ENCODE results near the gene ST3GAL4. TPM values are rescaled to one million over a fixed set of nuclear protein-coding genes. Genes with fewer than 3 reads are reported as not detected.
"Not testable (repeated sequence)": the region's sequence is repeated elsewhere in the genome, so short reads cannot be mapped to it uniquely, and the experiment has no call there.

The ST3GAL4 gene
- total RNA-seq, 1 donor from 2014 or later, result 45.1 TPM

GRCh38 chr11:126368336-126369119, 13.0 kb downstream of the ST3GAL4 start:
- ATAC-seq; intact Hi-C loops (cut with DNase I): not testable (repeated sequence)
- DNase-seq (ENCODE audit: missing footprints), result peak; percentile 63

GRCh38 chr11:126370016-126370415, 14.5 kb downstream of the ST3GAL4 start:
- no peak for ATAC-seq
- intact Hi-C loops (cut with DNase I), result no loop called here
- no peak for DNase-seq (ENCODE audit: missing footprints)

- ATAC-seq, result no peak
- peak; percentile 13 for DNase-seq (ENCODE audit: missing footprints)
- intact Hi-C loops (cut with DNase I), result no loop called here
These were observed 16.1 kb downstream of the ST3GAL4 start for GRCh38 chr11:126371595-126371994.

GRCh38 chr11:126373389-126374066, 18.0 kb downstream of the ST3GAL4 start:
- intact Hi-C loops (cut with DNase I); DNase-seq (ENCODE audit: missing footprints): not testable (repeated sequence)

GRCh38 chr11:126374562-126375300, 19.2 kb downstream of the ST3GAL4 start:
- ATAC-seq, result peak; percentile 87
- intact Hi-C loops (cut with DNase I); DNase-seq (ENCODE audit: missing footprints): not testable (repeated sequence)

More at GRCh38 chr11:126373389-126374066, 18.0 kb downstream of the ST3GAL4 start:
- peak; percentile 63 for ATAC-seq

- intact Hi-C loops (cut with DNase I), result loop anchor here (1.0 kb wide), 1 partner anchor 9 kb away; no protein-coding TSS in a partner anchor
These were observed 20.2 kb downstream of the ST3GAL4 start for GRCh38 chr11:126375726-126376125.

GRCh38 chr11:126378763-126379162, 23.3 kb downstream of the ST3GAL4 start:
- DNase-seq (ENCODE audit: missing footprints) (no peak), ATAC-seq (no peak)
- intact Hi-C loops (cut with DNase I), result no loop called here

More at GRCh38 chr11:126375726-126376125, 20.2 kb downstream of the ST3GAL4 start:
- no peak for DNase-seq (ENCODE audit: missing footprints)
- ATAC-seq, result no peak

GRCh38 chr11:126380909-126381308, 25.4 kb downstream of the ST3GAL4 start:
- DNase-seq (ENCODE audit: missing footprints), result no peak
- intact Hi-C loops (cut with DNase I), result no loop called here

GRCh38 chr11:126381960-126382359, 26.5 kb downstream of the ST3GAL4 start:
- DNase-seq (ENCODE audit: missing footprints); intact Hi-C loops (cut with DNase I); ATAC-seq: not testable (repeated sequence)

More at GRCh38 chr11:126380909-126381308, 25.4 kb downstream of the ST3GAL4 start:
- ATAC-seq, result no peak

- ATAC-seq; intact Hi-C loops (cut with DNase I): not testable (repeated sequence)
These were observed 27.2 kb downstream of the ST3GAL4 start for GRCh38 chr11:126382641-126383040.

GRCh38 chr11:126383339-126384335, 28.2 kb downstream of the ST3GAL4 start:
- DNase-seq (ENCODE audit: missing footprints), result no peak
- no peak for ATAC-seq
- intact Hi-C loops (cut with DNase I), result no loop called here

More at GRCh38 chr11:126382641-126383040, 27.2 kb downstream of the ST3GAL4 start:
- DNase-seq (ENCODE audit: missing footprints), result not testable (repeated sequence)

GRCh38 chr11:126384449-126385070, 29.1 kb downstream of the ST3GAL4 start:
- DNase-seq (ENCODE audit: missing footprints) (no peak), ATAC-seq (no peak)
- intact Hi-C loops (cut with DNase I), result no loop called here

- ATAC-seq (peak; percentile 11), DNase-seq (ENCODE audit: missing footprints) (no peak)
- intact Hi-C loops (cut with DNase I), result no loop called here
These were observed 30.7 kb downstream of the ST3GAL4 start for GRCh38 chr11:126385991-126386728.

GRCh38 chr11:126386729-126387071, 31.2 kb downstream of the ST3GAL4 start:
- ATAC-seq, result peak; percentile 69

GRCh38 chr11:126387857-126388256, 32.4 kb downstream of the ST3GAL4 start:
- no peak for DNase-seq (ENCODE audit: missing footprints)
- no peak for ATAC-seq
- intact Hi-C loops (cut with DNase I), result no loop called here

More at GRCh38 chr11:126386729-126387071, 31.2 kb downstream of the ST3GAL4 start:
- peak; percentile 80 for DNase-seq (ENCODE audit: missing footprints)
- intact Hi-C loops (cut with DNase I), result not testable (repeated sequence)

- DNase-seq (ENCODE audit: missing footprints), result no peak
- no peak for ATAC-seq
- intact Hi-C loops (cut with DNase I), result loop anchor here (5.0 kb wide), 2 partner anchors 33 to 73 kb away; partner anchors contain the start of gene ST3GAL4
These were observed 34.9 kb downstream of the ST3GAL4 start for GRCh38 chr11:126390272-126390867.

All from Right ventricle myocardium inferior (tissue), 1 donor.